ENCODE data around the gene SAYSD1.

The SAYSD1 gene

GRCh38 chr6:39061182-39061581 is 53.8 kb downstream of the SAYSD1 start:
- H3K27ac ChIP-seq (replicated peaks) = no peak overlapping the region

GRCh38 chr6:39060467-39061160 is 54.4 kb downstream of the SAYSD1 start:
- H3K27ac ChIP-seq (replicated peaks) = no peak overlapping the region
- no peak overlapping the region for H3K4me3 ChIP-seq (replicated peaks; ENCODE audit: insufficient read depth, low read length)
- TF ChIP-seq CTCF (IDR thresholded peaks at IDR 0.05; ENCODE audit: insufficient read depth, low read length) (no peak), REST (IDR thresholded peaks at IDR 0.05; ENCODE audit: insufficient replicate concordance, low read depth) (no peak), SPI1 (IDR thresholded peaks at IDR 0.05; ENCODE audit: borderline replicate concordance, low read depth) (no peak), POLR2AphosphoS5 (IDR thresholded peaks at IDR 0.05; ENCODE audit: low read depth) (no peak), GABPA (IDR thresholded peaks at IDR 0.05; ENCODE audit: low read depth) (no peak)
- no peaks in the 10 kb centered on the region for H3K27me3 ChIP-seq (ENCODE audit: insufficient read depth, poor library complexity, severe bottlenecking)
- no peak for DNase-seq (ENCODE audit: low read depth in 1 of 2, low spot score in 1 of 2)

More at GRCh38 chr6:39061182-39061581, 53.8 kb downstream of the SAYSD1 start:
- Histone ChIP-seq H3K4me3 (replicated peaks; ENCODE audit: insufficient read depth, low read length) (no peak overlapping the region), H3K27me3 (ENCODE audit: insufficient read depth, poor library complexity, severe bottlenecking) (no peaks in the 10 kb centered on the region)
- DNase-seq (ENCODE audit: low read depth in 1 of 2, low spot score in 1 of 2) = no peak
- no peak for TF ChIP-seq REST (IDR thresholded peaks at IDR 0.05; ENCODE audit: insufficient replicate concordance, low read depth)

- DNase-seq (ENCODE audit: low read depth in 1 of 2, low spot score in 1 of 2) = no peak
- no peak overlapping the region for H3K4me3 ChIP-seq (replicated peaks; ENCODE audit: insufficient read depth, low read length)
- no peaks in the 10 kb centered on the region for H3K27me3 ChIP-seq (ENCODE audit: insufficient read depth, poor library complexity, severe bottlenecking)
- TF ChIP-seq REST (IDR thresholded peaks at IDR 0.05; ENCODE audit: insufficient replicate concordance, low read depth) = no peak
- no peak for TF ChIP-seq POLR2AphosphoS5 (IDR thresholded peaks at IDR 0.05; ENCODE audit: low read depth)
- TF ChIP-seq GABPA (IDR thresholded peaks at IDR 0.05; ENCODE audit: low read depth) = no peak
- TF ChIP-seq CTCF (IDR thresholded peaks at IDR 0.05; ENCODE audit: insufficient read depth, low read length) = no peak
- no peak for TF ChIP-seq SPI1 (IDR thresholded peaks at IDR 0.05; ENCODE audit: borderline replicate concordance, low read depth)
- no peak overlapping the region for H3K27ac ChIP-seq (replicated peaks)
Measured at GRCh38 chr6:39059496-39060310, 55.3 kb downstream of the SAYSD1 start.
